Left forelimb (tissue), 1 donor: ENCODE measurements around the gene FBXO24.

ENCODE experiments used
- DNase-seq: peaks from one replicate; pipeline ENCODE4 v3.0.0-alpha.2; 2018; ENCODE audit warnings: low spot score

Gene FBXO24

DNA sequence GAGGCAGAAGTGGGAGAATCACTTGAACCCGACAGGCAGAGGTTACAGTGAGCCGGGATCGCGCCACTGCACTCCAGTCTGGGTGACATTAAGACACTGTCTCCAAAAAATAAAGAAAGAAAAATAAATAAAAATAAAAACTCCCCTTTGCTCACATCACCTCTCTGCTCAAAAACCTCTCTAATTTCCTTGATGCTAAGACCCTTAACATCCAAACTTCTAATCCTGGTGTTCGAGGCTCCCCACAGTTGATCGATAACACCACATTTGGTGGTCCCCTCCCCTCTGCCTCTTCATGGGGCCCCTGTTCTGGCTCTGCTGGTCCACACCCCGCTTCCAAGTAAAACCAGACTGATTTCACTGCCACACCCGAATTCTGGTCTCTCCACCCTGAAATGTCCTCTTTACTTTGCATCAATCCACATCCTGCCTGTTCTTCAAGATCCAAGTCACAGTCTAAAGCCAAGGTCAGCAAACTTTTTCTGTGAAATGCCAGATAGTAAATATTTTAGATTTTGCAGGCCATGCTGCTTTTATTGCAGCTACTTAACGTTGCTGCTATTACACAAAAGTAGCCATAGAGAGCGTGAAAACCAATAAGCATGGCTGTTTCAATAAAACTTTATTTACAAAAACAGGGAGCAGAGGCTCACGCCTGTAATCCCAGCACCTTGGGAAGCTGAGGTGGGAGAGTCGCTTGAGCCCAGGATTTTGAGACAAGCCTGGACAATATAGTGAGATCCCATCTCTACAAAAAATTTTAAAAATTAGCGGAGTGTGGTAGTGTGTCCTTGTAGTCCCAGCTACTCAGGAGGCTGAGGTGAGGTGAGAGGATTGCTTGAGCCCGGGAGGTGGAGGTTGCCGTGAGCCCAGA, 38.1 kb downstream of the FBXO24 start:
- DNase-seq: no peak

GRCh38 chr7:100626055-100626454, 39.9 kb downstream of the FBXO24 start:
- DNase-seq: no peak

- DNase-seq: peak; percentile 88
These were observed 40.6 kb downstream of the FBXO24 start for GRCh38 chr7:100626530-100627237.

DNA sequence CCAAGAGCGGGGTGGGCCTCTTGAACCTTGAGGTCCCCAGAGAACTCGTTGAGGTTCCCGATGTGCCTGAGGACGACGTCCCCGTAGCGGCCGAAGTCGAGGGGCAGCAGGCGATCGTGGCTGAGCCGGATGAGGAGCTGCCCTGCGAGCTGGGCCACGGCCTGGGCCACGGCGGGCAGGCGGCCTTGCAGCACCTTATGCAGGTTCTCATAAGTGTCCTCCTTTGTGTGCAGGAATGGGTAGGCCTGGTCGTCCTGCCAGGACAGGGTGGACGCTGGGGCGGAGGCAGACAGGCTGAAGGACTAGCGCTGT, 41.1 kb downstream of the FBXO24 start:
- no peak for DNase-seq

DNA sequence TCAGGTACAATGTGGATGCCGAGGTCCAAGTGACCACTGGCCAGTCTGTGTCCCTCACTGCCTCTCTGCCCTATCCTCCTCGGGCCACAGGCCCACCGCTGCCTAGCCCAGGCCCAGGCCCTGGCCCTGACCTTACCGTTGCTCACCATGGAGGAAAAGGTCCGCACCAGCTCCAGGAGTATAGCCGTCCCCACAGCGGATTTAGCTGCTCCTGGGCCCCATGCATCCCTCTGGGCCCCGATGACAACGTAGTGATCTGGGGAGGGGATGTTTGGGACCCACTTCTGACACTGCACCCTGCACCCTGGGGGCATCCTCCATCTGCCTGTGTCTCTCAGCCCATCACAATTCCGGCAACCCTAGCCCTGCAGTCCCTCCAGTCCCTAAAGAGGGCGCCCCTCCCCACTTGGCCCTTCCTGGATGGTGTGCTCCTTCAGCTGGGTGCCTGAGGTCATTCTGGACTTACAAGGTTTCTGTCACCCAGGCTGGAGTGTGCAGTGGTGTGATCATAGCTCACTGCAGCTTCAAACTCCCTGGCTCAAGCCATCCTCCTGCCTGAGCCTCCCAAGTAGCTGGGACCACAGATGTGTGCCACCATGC, 43.1 kb downstream of the FBXO24 start:
- no peak for DNase-seq

DNA sequence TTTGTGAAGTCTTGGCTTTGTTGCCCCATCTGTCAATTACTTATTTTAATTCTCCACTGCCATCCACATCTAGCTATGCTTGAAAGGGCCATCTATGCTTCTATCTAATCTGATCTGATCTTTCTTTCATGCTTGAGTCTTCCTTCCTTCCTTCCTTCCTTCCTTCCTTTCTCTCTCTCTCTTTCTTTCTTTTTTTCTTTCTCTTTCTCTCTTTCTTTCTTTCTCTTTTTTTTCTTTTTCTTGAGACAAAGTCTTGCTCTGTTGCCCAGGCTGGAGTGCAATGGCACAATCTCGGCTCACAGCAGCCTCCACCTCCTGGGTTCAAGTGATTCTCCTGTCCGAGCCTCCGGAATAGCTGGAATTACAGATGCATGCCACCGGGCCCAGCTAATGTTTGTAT, 43.9 kb downstream of the FBXO24 start:
- no peak for DNase-seq

GRCh38 chr7:100632951-100633717, 47.0 kb downstream of the FBXO24 start:
- no peak for DNase-seq

GRCh38 chr7:100639995-100640516, 53.9 kb downstream of the FBXO24 start:
- DNase-seq: no peak

- no peak for DNase-seq
These were observed 54.7 kb downstream of the FBXO24 start for GRCh38 chr7:100640517-100641440.

- no peak for DNase-seq
These were observed 55.3 kb downstream of the FBXO24 start, which contains the start of gene TFR2 for GRCh38 chr7:100641463-100641859. TSS of gene TFR2 (minus strand) at chr7:100641552. CDS start at chr7:100641509, 43 bp downstream.

DNA sequence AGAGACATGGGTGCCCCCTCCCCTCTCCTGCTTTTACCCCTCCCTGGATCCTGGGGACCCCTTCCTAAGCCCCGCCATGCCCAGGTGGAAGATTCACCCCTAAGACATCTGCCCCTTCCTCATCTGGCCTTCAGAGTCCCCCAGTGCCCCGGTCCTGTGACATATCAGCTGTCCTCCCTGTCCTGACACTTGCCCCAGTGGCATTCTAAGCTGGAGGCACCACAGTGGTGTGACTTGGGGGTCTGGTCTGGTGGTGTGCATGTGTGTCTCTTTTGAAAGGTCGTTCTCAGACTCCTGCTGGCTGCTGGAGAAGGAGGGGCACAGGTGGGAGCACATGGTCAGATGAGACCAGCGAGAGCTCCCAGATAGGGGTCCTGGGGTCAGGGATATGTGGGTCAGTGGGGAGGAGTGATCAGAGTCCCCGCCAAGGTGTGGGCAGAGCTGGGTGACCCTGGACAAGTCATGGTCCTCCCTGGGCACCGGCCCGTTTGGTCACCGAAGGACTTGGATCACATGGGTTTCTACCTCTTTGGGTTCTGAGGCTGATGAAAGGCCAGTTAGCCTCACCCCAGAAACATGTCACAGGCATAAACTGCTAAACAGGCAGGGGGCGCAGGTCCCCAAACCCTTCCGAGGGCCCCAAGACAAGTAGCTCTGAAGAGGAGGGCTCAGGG, 55.9 kb downstream of the FBXO24 start:
- no peak for DNase-seq

GRCh38 chr7:100642534-100642907, 56.4 kb downstream of the FBXO24 start:
- DNase-seq: no peak

- DNase-seq: no peak
These were observed 63.9 kb downstream of the FBXO24 start for GRCh38 chr7:100649826-100650565.
